GM19035 (cell line): ENCODE measurements around the gene LYZL2.
"Not testable (repeated sequence)": the region's sequence is repeated elsewhere in the genome, so short reads cannot be mapped to it uniquely, and the experiment has no call there.

Experiments used
- ATAC-seq: cut with Tn5 transposase; IDR thresholded peaks from one replicate; pipeline ENCODE4 v1.9.1; 2021; ENCODE audit not compliant: unreplicated experiment

The LYZL2 gene

DNA sequence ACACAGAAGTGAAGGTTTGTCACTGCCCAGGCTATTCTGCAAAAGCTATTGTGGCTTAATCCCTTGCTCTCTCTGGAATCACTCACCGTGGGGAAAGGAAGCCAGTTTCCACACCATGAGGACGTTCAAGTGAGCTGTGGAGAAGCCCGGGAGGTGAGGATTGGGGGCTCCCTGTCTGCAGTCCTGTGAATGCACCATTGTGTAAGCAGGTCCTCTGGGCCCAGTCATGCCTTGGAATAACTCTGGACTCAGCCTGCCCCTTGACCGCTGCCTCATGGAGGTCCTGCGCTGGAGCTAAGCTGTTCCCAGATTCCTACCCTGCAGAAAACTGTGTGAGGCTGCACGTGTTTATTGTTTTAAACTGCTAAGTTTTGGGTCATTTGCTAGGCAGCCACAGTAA lies 33.5 kb downstream of the LYZL2 start:
- no peak for ATAC-seq

- ATAC-seq = no peak
Observed at GRCh38 chr10:30594077-30594476, 35.5 kb downstream of the LYZL2 start.

- ATAC-seq = not testable (repeated sequence)
Observed at GRCh38 chr10:30592770-30593169, 36.8 kb downstream of the LYZL2 start.

DNA sequence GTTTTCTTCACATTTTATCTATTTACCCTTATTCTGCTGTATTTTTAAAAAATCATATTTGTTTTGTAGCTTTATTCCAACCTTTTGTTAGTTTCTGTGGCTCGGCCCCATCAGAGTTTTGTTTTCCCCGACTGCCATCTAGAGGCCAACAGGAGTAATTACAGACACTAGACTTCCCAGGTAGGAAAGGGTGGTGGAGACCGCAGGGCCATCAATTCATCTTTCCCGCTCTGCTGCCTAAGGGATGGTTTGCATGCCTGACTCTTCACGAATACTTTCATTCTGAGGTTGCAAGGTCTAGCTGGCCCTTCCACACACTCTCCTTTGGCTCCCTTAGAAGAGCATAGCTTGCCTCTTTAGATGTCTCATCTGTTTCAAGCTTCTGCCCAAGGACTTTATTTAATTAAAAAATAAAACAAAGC lies 38.3 kb downstream of the LYZL2 start:
- ATAC-seq = no peak

GRCh38 chr10:30589441-30589840 lies 40.1 kb downstream of the LYZL2 start:
- ATAC-seq = no peak

DNA sequence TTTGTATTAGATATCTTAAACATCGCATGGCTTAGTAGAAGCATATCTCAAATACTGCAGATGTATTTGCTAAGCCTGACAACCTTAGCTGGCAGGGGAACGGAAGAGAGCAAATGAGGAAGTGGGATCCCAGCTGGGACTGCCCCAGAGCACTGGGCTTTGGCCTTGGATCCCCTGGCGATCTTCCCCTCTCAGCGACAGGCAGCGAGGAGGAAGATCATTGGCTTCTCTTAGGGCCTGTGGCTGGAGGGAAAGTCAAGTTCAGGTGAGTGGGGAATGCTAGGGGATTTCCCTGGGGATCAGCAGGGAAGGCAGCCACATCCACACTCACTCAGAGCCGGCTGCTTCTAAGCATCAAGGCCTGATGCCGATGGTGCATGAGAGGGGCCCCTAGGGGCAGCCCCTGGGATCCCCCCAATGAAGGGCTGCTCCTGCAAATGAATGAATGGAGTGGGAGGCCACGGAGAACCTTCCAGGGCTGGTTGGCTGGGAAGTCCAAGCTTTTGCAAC lies 42.0 kb downstream of the LYZL2 start:
- ATAC-seq = peak; percentile 71

GRCh38 chr10:30586828-30587227 lies 42.7 kb downstream of the LYZL2 start:
- ATAC-seq = no peak

GRCh38 chr10:30583778-30584415 lies 45.7 kb downstream of the LYZL2 start:
- peak; percentile 67 for ATAC-seq

DNA sequence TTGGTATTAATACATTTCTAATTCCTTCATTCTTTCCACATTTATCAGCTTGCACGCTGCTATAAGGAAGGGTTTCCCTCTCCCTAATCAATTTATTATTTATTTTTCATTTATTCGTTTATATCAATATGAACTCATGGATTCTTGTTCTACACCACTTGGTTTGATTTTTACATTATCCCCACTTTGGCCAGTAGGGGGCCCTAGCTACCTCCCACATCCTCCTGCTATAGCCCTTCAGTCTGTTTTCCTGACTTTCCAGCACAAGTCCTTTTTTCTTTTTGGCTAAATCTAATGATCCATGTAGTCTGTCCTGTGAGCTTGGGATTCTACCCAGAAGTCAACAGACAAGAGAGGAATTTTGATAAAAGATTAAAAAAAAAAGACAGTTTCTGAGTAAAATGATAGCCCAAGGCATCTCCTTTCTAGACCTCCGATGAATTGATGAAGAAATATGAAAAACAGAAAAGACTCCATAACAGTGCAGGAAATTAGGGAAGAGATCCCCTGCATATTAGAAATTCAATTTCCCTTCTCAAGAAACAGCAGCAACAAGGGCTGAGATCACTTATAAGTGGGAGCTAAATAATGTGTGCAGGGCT lies 47.7 kb downstream of the LYZL2 start:
- no peak for ATAC-seq

- ATAC-seq = no peak
Observed at GRCh38 chr10:30580676-30581075, 48.9 kb downstream of the LYZL2 start.

GRCh38 chr10:30580241-30580640 lies 49.3 kb downstream of the LYZL2 start:
- no peak for ATAC-seq

DNA sequence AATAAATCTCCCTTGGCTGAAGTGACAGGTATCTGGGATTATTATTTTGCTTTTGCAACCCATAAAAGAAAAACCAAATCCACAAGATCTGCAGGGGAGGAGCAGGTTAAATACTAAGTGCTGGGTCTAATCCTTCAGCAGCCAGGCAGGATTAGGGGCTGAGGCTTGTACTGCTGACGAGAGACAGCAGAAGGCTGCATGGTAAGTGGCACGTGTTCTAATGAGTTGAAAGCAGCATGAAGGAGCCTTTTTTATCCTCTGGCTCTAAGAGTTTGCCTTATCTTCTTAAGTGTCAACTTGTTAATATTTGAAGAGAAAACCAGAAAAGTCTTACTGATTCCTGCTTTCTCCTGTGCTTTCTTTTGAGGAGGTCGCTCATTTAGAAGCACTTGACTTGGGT lies 50.0 kb downstream of the LYZL2 start:
- no peak for ATAC-seq

- ATAC-seq = no peak
Observed at GRCh38 chr10:30577048-30577447, 52.5 kb downstream of the LYZL2 start.

DNA sequence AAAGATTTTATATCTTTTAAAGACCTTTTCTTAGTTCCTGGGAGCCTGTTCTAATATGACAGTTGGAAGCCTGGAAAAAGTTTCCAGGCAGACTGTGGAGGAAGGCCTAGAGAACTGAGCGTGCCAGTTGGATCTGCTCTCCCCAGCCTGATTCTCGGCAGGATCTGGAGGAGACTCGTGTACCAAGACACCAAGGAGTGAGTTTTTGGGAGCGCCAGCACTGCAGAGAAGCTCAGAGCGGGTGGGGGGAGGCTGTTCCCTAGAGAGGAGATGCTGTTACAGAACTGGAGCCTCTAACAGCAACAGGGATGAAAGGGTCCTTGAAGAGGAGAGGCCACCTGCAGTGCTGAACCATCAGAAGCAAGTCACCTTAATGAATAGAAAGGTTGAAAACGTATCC lies 52.9 kb downstream of the LYZL2 start:
- ATAC-seq = no peak

GRCh38 chr10:30574432-30574796 lies 55.1 kb downstream of the LYZL2 start:
- ATAC-seq = no peak

DNA sequence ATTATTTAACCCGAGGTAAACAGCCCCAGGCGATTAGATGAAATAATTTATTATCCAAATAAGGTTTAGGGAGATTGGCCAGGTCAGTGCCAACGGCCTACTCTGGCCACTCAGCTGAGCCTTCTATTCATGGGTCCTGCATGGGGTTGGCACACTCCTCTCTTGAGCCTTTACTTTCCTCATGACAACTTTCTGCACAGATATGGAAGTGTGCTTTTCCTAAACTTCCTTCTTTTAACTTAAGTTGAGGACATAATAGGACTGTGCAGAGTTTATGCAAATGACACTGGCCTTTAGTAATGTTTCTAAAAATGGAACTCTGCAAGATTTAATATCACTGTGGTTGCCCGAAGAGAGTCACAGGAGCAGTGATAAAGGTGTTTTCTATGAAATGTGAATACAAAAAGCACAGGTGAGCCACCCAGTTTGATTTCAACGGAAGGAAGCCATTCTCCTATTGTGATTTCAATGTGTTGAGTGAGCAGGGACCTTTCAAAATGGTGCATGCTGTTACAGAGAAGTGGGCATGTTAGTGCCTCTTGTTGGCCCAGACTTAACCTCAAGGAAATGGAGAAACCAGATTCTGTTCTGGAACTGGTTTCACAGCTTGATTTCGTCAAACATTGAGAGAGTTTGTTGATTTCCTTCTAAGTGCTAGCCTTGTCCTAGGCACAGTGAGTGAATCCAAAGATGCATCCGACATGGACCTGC lies 55.7 kb downstream of the LYZL2 start:
- ATAC-seq = no peak

DNA sequence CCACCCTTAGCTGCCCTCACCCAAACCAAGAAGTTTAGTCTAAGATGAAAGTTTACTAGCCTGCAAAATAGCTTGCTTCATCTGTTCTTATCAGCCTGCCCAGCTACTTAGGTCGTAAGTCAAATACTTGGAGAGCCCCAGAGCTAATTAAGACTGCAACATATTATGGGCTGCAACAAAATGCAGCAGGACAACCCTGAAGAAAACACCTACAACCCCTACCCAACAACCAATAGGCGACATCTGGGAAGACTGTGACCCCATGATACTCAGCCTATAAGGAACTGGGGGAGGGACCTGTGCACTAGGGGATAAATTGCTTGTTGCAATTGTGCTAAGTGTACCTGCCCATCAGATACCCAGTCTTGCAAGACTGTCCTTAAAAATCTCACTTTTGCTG lies 64.1 kb downstream of the LYZL2 start:
- no peak for ATAC-seq

GRCh38 chr10:30562787-30563186 lies 66.8 kb downstream of the LYZL2 start:
- no peak for ATAC-seq
